Activated CD4-positive, alpha-beta T cell treated with anti-CD3 and anti-CD28 coated beads, Interleukin-10, Interleukin-2, amounts not matched to agents 100 ng/mL and 50 ng/mL, durations not matched to agents 16 hours and 8 hours (primary cell): Measurements from ENCODE around the gene CGB1.
"Not testable (repeated sequence)": the region's sequence is repeated elsewhere in the genome, so short reads cannot be mapped to it uniquely, and the experiment has no call there.

Experiments used
- DNase-seq: peaks from one replicate; pipeline ENCODE4 v3.0.0-alpha.2; 2020

Gene CGB1

DNA sequence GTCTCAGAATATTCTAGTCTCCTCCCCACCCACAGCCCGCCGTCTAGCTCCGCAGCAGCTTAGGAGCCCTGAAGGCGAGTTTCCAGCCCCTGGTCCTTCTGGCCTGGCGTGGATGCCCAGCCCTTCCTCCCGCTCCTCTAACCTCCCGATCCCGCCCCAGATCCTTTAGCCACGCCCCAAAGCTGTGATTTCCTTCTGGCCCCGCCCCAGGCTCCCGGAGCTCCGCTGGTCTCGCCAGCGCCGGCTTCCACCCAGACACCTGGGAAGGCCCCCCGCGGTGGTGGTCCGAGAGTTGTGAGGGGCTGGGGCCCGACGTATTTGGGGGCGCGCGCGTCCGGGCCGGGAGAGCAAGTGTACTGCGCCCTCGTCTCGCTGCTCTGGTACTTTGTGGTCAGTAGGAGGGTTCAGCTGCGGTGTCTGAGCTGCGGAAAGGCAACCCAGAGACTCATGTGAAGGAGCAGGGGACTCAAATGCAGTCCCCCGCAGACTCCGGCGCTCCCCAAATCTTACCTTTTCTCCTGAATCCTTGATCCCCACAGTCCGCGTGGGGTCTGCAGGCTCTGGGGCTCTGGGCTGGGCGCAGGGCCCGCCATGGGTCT is 21.0 kb upstream of the CGB1 start, which contains the start of gene CGB7:
Gene CGB7 (minus strand): TSS at position 114 of the 599 bp plus-strand sequence. CDS start 2,374 bp downstream, outside the sequence.
- peak; percentile 34 for DNase-seq

DNA sequence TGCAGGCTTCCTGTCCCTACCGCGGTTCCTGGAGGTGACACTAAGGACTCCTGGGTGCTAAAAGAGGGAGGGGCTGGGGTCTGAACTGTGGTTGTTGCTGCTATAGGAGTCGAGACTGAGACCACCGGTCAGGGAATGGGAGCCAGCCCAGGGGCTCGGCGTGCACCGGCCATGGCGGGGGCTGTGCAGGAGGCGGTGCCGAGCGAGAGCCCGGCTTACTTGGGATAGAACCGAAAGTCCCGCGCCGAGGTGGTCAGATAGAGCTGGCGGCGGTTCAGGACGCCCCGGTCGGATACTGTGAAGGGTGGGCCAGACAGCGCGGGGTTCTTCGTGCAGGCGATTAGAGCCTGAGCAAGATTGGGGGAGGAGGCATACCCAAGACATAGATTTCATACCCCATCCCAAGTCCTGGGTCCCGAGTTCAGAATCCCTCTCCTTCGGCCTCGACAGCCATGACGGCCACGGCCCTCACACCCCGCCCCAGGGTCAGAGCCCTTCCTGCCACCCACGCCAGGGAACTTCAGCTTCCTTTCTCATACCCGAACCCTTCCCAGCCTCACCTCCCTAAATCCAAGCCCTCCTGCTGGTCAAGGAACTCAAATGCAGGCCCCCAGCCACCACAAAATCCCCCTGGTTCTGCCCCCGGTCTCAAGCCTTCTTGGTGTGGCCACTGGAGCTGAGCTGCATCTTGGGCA is 20.4 kb upstream of the CGB1 start:
- DNase-seq, result not testable (repeated sequence)

GRCh38 chr19:49056101-49056901 is 19.6 kb upstream of the CGB1 start:
- DNase-seq, result peak; percentile 42

DNA sequence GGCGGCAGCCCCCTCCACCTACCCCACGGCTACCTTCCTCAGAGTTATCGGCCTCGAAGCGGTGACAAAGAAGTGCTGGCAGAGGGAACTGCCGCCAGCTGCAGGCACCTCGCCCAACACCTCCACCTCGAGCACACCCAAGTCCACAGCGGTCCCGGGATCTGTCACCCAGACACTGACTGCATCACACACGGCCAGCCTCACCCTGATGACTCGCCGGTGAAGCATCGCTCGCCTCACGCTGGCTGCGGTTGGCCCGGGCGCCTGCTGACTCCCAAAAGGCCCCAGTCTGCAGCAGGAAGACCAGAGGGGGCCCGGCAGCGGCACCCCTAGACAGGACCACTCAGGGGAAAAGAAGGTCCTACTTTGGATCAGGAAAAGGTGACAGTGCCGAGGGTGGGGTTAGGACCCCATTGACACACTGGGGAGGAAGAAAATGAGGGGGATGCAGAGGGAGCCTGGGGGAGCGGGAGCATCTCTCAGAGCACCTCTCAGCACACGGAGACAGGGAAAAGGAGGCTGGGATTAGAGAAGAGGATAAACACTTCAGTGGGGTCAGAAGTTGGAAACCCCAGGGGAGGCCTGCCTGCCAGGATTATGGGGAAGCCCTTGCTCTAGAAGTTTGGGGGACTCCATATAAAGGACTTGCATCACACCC is 13.8 kb upstream of the CGB1 start:
- DNase-seq, result not testable (repeated sequence)

- not testable (repeated sequence) for DNase-seq
Measured at GRCh38 chr19:49049834-49050233, 13.1 kb upstream of the CGB1 start.

- DNase-seq, result not testable (repeated sequence)
Measured at GRCh38 chr19:49049011-49049410, 12.3 kb upstream of the CGB1 start, which contains the start of gene CGB8. Gene CGB8 (minus strand): TSS chr19:49049111. CDS start chr19:49048739, 372 bp downstream.

GRCh38 chr19:49043548-49043947 is 6.9 kb upstream of the CGB1 start, which contains the start of gene CGB5:
Gene CGB5 (plus strand): TSS chr19:49043848. CDS start chr19:49044210, 362 bp downstream.
- DNase-seq, result not testable (repeated sequence)

DNA sequence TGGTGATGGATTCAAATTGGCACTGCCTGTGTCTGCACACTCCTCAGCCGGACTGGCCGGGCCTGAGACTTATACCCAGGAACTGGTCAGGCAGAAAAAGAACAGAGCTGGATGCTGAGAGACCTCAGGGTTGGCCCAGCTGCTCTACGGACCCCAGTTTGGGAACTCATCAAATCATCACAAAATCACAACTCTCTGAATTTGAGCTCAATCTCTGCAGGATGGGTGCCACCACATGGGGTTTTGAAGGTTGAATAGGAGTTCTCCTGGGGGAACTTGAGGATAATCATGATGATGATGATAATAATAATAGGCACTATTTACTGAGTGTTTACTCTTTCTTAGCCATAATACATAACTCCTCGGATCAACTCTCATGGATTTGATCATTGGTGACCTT is 6.0 kb upstream of the CGB1 start:
- DNase-seq, result not testable (repeated sequence)

DNA sequence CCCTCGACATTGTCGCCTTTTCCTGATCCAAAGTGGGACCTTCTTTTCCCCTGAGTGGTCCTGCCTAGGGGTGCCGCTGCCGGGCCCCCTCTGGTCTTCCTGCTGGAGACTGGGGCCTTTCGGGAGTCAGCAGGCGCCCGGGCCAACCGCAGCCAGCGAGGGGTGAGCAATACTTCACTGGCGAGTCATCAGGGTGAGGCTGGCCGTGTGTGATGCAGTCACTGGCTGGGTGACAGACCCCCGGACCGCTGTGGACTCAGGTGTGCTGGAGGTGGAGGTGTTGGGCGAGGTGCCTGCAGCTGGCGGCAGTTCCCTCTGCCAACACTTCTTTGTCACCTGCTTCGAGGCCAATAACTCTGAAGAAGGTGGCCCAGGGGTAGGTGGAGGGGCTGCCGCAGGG is 5.5 kb upstream of the CGB1 start:
- no peak for DNase-seq

DNA sequence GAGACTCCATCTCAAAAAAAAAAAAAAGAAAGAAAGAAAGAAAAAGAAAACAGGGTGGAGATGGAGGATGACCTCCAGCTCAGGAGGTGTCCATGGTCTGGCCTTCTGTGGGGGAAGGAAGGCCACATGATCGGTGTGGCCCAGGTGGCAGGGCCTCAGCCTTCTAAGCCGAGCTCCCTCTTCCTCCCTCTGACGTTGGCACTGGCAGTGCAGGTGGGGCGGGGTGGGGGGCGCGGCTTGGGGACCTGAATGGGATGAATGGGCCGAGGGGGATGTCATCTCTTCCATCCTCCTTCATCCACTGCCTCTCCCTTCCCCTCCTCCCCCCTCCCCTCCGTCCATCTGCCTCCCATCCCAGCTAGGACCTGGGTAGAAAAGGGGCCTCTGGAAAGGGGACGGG is 3.0 kb upstream of the CGB1 start:
- not testable (repeated sequence) for DNase-seq

DNA sequence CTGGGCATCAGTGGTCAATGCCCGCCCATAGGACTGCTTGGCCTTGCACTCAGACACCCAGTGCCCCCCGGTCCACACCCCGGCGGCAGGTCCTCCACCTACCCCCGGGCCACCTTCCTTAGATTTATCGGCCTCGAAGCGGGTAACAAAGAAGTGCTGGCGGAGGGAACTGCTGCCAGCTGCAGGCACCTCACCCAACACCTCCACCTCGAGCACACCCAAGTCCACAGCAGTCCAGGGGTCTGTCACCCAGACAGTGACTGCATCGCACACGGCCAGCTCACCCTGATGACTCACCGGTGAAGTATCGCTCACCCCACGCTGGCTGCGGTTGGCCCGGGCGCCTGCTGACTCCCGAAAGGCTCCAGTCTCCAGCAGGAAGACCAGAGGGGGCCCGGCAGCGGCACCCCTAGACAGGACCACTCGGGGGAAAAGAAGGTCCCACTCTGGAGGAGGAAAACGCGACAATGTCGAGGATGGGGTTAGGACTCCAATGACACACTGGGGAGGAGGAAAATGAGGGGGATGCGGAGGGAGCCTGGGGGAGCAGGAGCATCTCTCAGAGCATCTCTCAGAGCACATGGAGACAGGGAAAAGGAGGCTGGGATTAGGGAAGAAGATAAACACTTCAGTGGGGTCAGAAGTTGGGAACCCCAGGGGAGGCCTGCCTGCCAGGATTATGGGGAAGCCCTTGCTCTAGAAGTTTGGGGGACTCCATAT is 2.0 kb upstream of the CGB1 start:
- not testable (repeated sequence) for DNase-seq

DNA sequence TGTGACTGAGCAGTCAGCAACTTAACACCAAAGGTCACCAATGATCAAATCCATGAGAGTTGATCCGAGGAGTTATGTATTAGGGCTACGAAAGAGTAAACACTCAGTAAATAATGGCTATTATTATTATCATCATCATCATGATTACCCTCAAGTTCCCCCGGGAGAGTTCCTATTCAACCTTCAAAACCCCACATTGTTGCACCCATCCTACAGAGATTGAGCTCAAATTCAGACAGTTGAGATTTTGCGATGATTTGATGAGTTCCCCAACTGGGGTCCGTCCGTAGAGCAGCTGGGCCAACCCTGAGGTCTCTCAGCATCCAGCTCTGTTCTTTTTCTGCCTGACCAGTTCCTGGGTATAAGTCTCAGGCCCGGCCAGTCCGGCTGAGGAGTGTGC is 1.4 kb upstream of the CGB1 start:
- not testable (repeated sequence) for DNase-seq

GRCh38 chr19:49031642-49032301 is 4.9 kb downstream of the CGB1 start, which contains the start of gene CGB2:
Gene CGB2 (plus strand): TSS chr19:49031890. CDS start chr19:49032096, 206 bp downstream.
- peak; percentile 92 for DNase-seq

- DNase-seq, result not testable (repeated sequence)
Measured at GRCh38 chr19:49030323-49030722, 6.4 kb downstream of the CGB1 start.

- DNase-seq, result not testable (repeated sequence)
Measured at GRCh38 chr19:49029749-49030148, 6.9 kb downstream of the CGB1 start.

GRCh38 chr19:49028686-49029085 is 8.0 kb downstream of the CGB1 start:
- DNase-seq, result not testable (repeated sequence)

GRCh38 chr19:49025599-49025998 is 11.1 kb downstream of the CGB1 start:
- DNase-seq, result not testable (repeated sequence)

DNA sequence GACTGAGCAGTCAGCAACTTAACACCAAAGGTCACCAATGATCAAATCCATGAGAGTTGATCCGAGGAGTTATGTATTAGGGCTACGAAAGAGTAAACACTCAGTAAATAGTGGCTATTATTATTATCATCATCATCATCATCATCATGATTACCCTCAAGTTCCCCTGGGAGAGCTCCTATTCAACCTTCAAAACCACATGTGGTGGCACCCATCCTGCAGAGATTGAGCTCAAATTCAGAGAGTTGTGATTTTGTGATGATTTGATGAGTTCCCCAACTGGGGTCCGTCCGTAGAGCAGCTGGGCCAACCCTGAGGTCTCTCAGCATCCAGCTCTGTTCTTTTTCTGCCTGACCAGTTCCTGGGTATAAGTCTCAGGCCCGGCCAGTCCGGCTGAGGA is 11.6 kb downstream of the CGB1 start:
- DNase-seq, result not testable (repeated sequence)

GRCh38 chr19:49024233-49024632 is 12.5 kb downstream of the CGB1 start, which contains the start of gene CGB3:
Gene CGB3 (minus strand): TSS chr19:49024333. CDS start chr19:49023971, 362 bp downstream.
- DNase-seq, result not testable (repeated sequence)

GRCh38 chr19:49022116-49022515 is 14.6 kb downstream of the CGB1 start:
- DNase-seq, result no peak
